BE2C (cell line): Measurements from ENCODE around the gene DGKK.
"Not testable (repeated sequence)": the region's sequence is repeated elsewhere in the genome, so short reads cannot be mapped to it uniquely, and the experiment has no call there.

Experiments used
- DNase-seq: peaks from one replicate; pipeline ENCODE4 v3.0.0-alpha.2; 2020
- H3K27me3 ChIP-seq: fragments of 250-450 bp; sonication (Bioruptor Pico); 2 replicates; pipeline ENCODE4 v1.5.1; 2020; ENCODE audit warnings: mild to moderate bottlenecking
- H3K36me3 ChIP-seq: fragments of 250-450 bp; sonication (Bioruptor Pico); 2 replicates; pipeline ENCODE4 v1.5.1; 2020; ENCODE audit warnings: mild to moderate bottlenecking
- H3K4me1 ChIP-seq: fragments of 250-450 bp; sonication (Bioruptor Pico); 2 replicates; pipeline ENCODE4 v1.5.1; 2020
- H3K4me3 ChIP-seq: 2 replicates; pipeline ENCODE4 v1.5.1; 2011; ENCODE audit warnings: low read depth, low read length
- H3K9me3 ChIP-seq: fragments of 250-450 bp; sonication (Bioruptor Pico); 2 replicates; pipeline ENCODE4 v1.5.1; 2020
- CTCF ChIP-seq: IDR thresholded peaks from 2 replicates; pipeline ENCODE4 v1.5.1; 2012; ENCODE audit warnings: mild to moderate bottlenecking, low read depth, low read length

DGKK gene

GRCh38 chrX:50375481-50376267 is 95.0 kb downstream of the DGKK start:
- Histone ChIP-seq H3K4me1 (no peaks in the 10 kb centered on the region), H3K27me3 (no peaks in the 10 kb centered on the region), H3K4me3 (no peak overlapping the region), H3K9me3 (no peaks in the 10 kb centered on the region), H3K36me3 (no peaks in the 10 kb centered on the region)
- DNase-seq = no peak
- TF ChIP-seq CTCF = no peak

DNA sequence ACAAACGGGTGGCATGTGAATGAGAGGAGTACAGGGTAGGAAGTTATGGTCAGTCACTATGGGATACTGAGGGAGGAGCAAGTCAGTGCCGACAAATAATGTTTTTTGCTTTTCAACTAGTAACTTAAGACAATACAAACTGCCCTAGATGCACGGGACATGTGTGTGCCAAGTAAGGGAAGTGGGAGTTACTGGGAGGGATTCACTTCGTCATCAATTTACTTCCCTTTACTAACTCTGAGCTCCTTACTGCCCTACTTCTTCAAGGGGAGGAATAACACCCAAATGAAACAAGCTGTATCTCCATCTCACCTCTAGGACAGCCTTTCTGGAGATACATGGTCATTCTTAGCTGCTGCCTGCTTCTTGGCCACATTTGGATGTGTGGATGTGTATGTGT is 97.7 kb downstream of the DGKK start:
- Histone ChIP-seq H3K27me3 (no peaks in the 10 kb centered on the region), H3K9me3 (no peaks in the 10 kb centered on the region), H3K4me1 (no peaks in the 10 kb centered on the region), H3K4me3 (no peak overlapping the region), H3K36me3 (no peaks in the 10 kb centered on the region)
- TF ChIP-seq CTCF = no peak
- no peak for DNase-seq

- Histone ChIP-seq H3K4me3 (no peak overlapping the region), H3K36me3 (no peaks in the 10 kb centered on the region), H3K4me1 (no peaks in the 10 kb centered on the region), H3K27me3 (no peaks in the 10 kb centered on the region), H3K9me3 (no peaks in the 10 kb centered on the region)
- no peak for DNase-seq
- TF ChIP-seq CTCF = no peak
These were observed 126.7 kb downstream of the DGKK start for GRCh38 chrX:50343917-50344316.

DNA sequence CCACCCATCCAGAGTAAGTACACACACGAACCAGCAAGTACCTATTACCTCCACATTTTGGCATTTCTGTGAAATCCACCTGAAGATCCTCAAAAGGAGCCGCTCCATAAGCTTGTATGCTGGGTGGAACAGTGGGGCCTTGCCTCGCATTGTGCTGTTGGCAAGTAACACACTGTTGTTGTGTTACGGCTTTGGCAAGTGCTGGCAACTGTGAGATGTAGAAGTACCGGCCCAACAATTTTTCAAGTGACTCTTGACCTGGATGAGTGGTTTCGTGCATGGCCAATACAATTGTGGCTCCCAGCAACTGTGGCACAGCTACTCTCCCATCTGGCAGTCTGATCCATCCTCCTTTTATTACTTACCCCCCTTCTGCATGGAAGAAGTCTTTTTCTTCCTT is 137.3 kb downstream of the DGKK start:
- no peak for DNase-seq
- no peak overlapping the region for H3K4me3 ChIP-seq
- no peak for TF ChIP-seq CTCF

GRCh38 chrX:50332668-50333067 is 138.0 kb downstream of the DGKK start:
- not testable (repeated sequence) for H3K27me3 ChIP-seq, H3K36me3 ChIP-seq, H3K4me3 ChIP-seq, DNase-seq, H3K4me1 ChIP-seq, H3K9me3 ChIP-seq

More for the DNA sequence above, 137.3 kb downstream of the DGKK start:
- Histone ChIP-seq H3K9me3 (no peaks in the 10 kb centered on the region), H3K36me3 (no peaks in the 10 kb centered on the region), H3K4me1 (no peaks in the 10 kb centered on the region), H3K27me3 (no peaks in the 10 kb centered on the region)

- no peak for TF ChIP-seq CTCF
- H3K4me3 ChIP-seq = no peak overlapping the region
- H3K36me3 ChIP-seq = no peaks in the 10 kb centered on the region
- H3K27me3 ChIP-seq = no peaks in the 10 kb centered on the region
- no peak for DNase-seq
- no peaks in the 10 kb centered on the region for H3K4me1 ChIP-seq
- H3K9me3 ChIP-seq = no peaks in the 10 kb centered on the region
These were observed 143.4 kb downstream of the DGKK start for GRCh38 chrX:50327235-50327634.
